NCI-H146 (cell line): Measurements from ENCODE around the gene IP6K3.

Experiments used
- DNase-seq: peaks from one replicate; lab custom pipeline; 2025; lab: John Stamatoyannopoulos, UW

IP6K3 gene

GRCh38 chr6:33740794-33741193 is 5.9 kb downstream of the IP6K3 start:
- no peak for DNase-seq

GRCh38 chr6:33740204-33740608 is 6.5 kb downstream of the IP6K3 start:
- DNase-seq, result no peak

- no peak for DNase-seq
Measured at GRCh38 chr6:33739571-33739970, 7.1 kb downstream of the IP6K3 start.

- DNase-seq, result no peak
Measured at GRCh38 chr6:33738879-33739278, 7.8 kb downstream of the IP6K3 start.

GRCh38 chr6:33738153-33738552 is 8.6 kb downstream of the IP6K3 start:
- no peak for DNase-seq

GRCh38 chr6:33737267-33738026 is 9.3 kb downstream of the IP6K3 start:
- no peak for DNase-seq

GRCh38 chr6:33735216-33735615 is 11.5 kb downstream of the IP6K3 start:
- DNase-seq, result no peak

- no peak for DNase-seq
Measured at GRCh38 chr6:33733709-33734007, 13.0 kb downstream of the IP6K3 start.

- no peak for DNase-seq
Measured at GRCh38 chr6:33732817-33733708, 13.6 kb downstream of the IP6K3 start.

GRCh38 chr6:33732385-33732784 is 14.3 kb downstream of the IP6K3 start:
- no peak for DNase-seq

GRCh38 chr6:33731751-33732282 is 14.9 kb downstream of the IP6K3 start:
- DNase-seq, result no peak

- DNase-seq, result no peak
Measured at GRCh38 chr6:33731035-33731434, 15.7 kb downstream of the IP6K3 start.

- no peak for DNase-seq
Measured at GRCh38 chr6:33730611-33731010, 16.1 kb downstream of the IP6K3 start.

GRCh38 chr6:33729059-33729458 is 17.6 kb downstream of the IP6K3 start:
- no peak for DNase-seq

GRCh38 chr6:33728438-33728837 is 18.3 kb downstream of the IP6K3 start:
- no peak for DNase-seq

- no peak for DNase-seq
Measured at GRCh38 chr6:33727932-33728331, 18.8 kb downstream of the IP6K3 start.

- DNase-seq, result no peak
Measured at GRCh38 chr6:33727126-33727525, 19.6 kb downstream of the IP6K3 start.

GRCh38 chr6:33726696-33727095 is 20.0 kb downstream of the IP6K3 start:
- DNase-seq, result no peak

GRCh38 chr6:33725891-33726673 is 20.6 kb downstream of the IP6K3 start:
- no peak for DNase-seq

GRCh38 chr6:33725222-33725621 is 21.5 kb downstream of the IP6K3 start:
- DNase-seq, result no peak

GRCh38 chr6:33724102-33725023 is 22.3 kb downstream of the IP6K3 start:
- no peak for DNase-seq
